Uterus (tissue), 2 donors: ENCODE measurements around the gene EXOC2.

Experiments
- CTCF ChIP-seq, 4 experiments: fragments of 200-600 bp in 2 of 4; fragments of 450-650 bp in 2 of 4; sonication (generic) in 2 of 4; IDR thresholded peaks; one replicate each; pipeline ENCODE4 v1.5.1; 2016 to 2019; ENCODE audit warnings: antibody characterized with exemption in 4 of 4, mild to moderate bottlenecking in 2 of 4, moderate library complexity in 1 of 4
- POLR2A ChIP-seq, 2 donors: fragments of 450-650 bp; IDR thresholded peaks; one replicate each; pipeline ENCODE4 v1.6.1; 2016; ENCODE audit warnings: antibody characterized with exemption in 2 of 2, mild to moderate bottlenecking in 1 of 2, moderate library complexity in 1 of 2

- TF ChIP-seq CTCF (IDR thresholded peaks at IDR 0.05) (no peak), POLR2A (IDR thresholded peaks at IDR 0.05) (no peak)
Measured at GRCh38 chr6:667253-667927, 25.5 kb downstream of the EXOC2 start.
